B cell (primary cell): Measurements from ENCODE around the gene LAMA1.

Experiments
- CTCF ChIP-seq: fragments of 200-600 bp; IDR thresholded peaks from one replicate; pipeline ENCODE4 v1.8.0; 2022; ENCODE audit warnings: antibody characterized with exemption, mild to moderate bottlenecking
- EZH2 ChIP-seq: IDR thresholded peaks from 2 replicates; pipeline ENCODE4 v1.6.1; 2012; ENCODE audit warnings: borderline replicate concordance, low read depth, mild to moderate bottlenecking, moderate library complexity, low read length; ENCODE audit not compliant: insufficient read depth, poor library complexity, severe bottlenecking

DNA sequence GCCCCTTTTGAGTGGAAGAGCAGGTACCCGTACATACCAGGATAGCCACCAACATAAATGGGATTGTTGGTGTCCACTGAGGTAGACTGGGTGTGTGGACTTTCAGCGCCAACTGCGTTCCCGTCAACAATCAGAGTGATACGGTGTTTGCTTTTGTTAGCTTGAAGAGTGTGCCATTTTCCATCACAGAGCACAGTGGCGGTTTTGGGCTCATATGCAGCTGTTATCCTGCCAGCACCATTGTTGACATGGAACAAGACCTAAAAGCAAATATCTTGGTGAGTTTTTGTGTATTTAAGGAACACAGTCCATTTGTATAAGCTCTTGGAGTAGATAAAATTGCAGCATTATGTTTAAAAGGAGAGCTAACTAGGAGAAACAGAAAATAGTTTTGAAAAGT lies 174.5 kb downstream of the LAMA1 start:
- no peak for TF ChIP-seq CTCF
- no peak for TF ChIP-seq EZH2
